CD8-positive, alpha-beta memory T cell (primary cell): Measurements from ENCODE around the gene ZNF865. TPM values are rescaled to one million over a fixed set of nuclear protein-coding genes. Genes with fewer than 3 reads are reported as not detected.
"Not testable (repeated sequence)": the region's sequence is repeated elsewhere in the genome, so short reads cannot be mapped to it uniquely, and the experiment has no call there.

ENCODE experiments used
- CTCF ChIA-PET: fragments of 350-600 bp; sonication (Branson Sonifier 250); formaldehyde crosslinking; loops from one replicate; lab custom pipeline; 2021; ENCODE audit warnings: antibody characterized with exemption; lab: Charles Lee
- POLR2A ChIA-PET: fragments of 350-600 bp; sonication (Branson Sonifier 250); formaldehyde crosslinking; loops from one replicate; lab custom pipeline; 2021; ENCODE audit warnings: antibody characterized with exemption; lab: Charles Lee
- DNase-seq, 5 donors: peaks; one replicate each; pipeline versions ENCODE4 v3.0.0 to v3.0.0-alpha.2; 2020 to 2022; ENCODE audit warnings: mixed read lengths in 1 of 5
- H3K27ac ChIP-seq: one replicate; pipeline ENCODE4 v1.7.0; 2013; ENCODE audit warnings: low read depth, mild to moderate bottlenecking, low read length, moderate library complexity
- H3K27me3 ChIP-seq: 2 replicates; pipeline ENCODE4 v1.7.0; 2013; ENCODE audit warnings: low read length, mild to moderate bottlenecking; ENCODE audit not compliant: insufficient read depth, poor library complexity, severe bottlenecking
- H3K36me3 ChIP-seq: 2 replicates; pipeline ENCODE4 v1.7.0; 2013; ENCODE audit warnings: mild to moderate bottlenecking, low read length, moderate library complexity; ENCODE audit not compliant: insufficient read depth
- H3K4me1 ChIP-seq: 2 replicates; pipeline ENCODE4 v1.7.0; 2013; ENCODE audit warnings: mild to moderate bottlenecking, low read length, moderate library complexity; ENCODE audit not compliant: insufficient read depth
- H3K4me3 ChIP-seq: 2 replicates; pipeline ENCODE4 v1.7.0; 2013; ENCODE audit warnings: mild to moderate bottlenecking, low read length
- H3K9me3 ChIP-seq: 2 replicates; pipeline ENCODE4 v1.7.0; 2013; ENCODE audit warnings: mild to moderate bottlenecking, low read length
- H3K27ac Mint-ChIP-seq, 8 donors: one replicate each; pipeline ENCODE4 v1.8.0; 2020 to 2021; ENCODE audit warnings: mixed read lengths in 8 of 8, mild to moderate bottlenecking in 6 of 8, inconsistent platforms in 3 of 8, moderate library complexity in 3 of 8
- H3K27me3 Mint-ChIP-seq, 2 donors: one replicate each; pipeline ENCODE4 v1.8.0; 2020 to 2021; ENCODE audit warnings: mixed read lengths in 2 of 2, mild to moderate bottlenecking in 1 of 2, moderate library complexity in 1 of 2
- H3K36me3 Mint-ChIP-seq, 3 donors: one replicate each; pipeline ENCODE4 v1.8.0; 2020 to 2021; ENCODE audit warnings: mixed read lengths in 3 of 3, inconsistent platforms in 1 of 3, mild to moderate bottlenecking in 1 of 3
- H3K4me1 Mint-ChIP-seq, 3 donors: one replicate each; pipeline ENCODE4 v1.8.0; 2020 to 2021; ENCODE audit warnings: mixed read lengths in 3 of 3, inconsistent platforms in 1 of 3, mild to moderate bottlenecking in 1 of 3
- H3K4me3 Mint-ChIP-seq, 7 donors: one replicate each; pipeline ENCODE4 v1.8.0; 2020 to 2021; ENCODE audit warnings: mixed read lengths in 7 of 7, mild to moderate bottlenecking in 6 of 7, moderate library complexity in 4 of 7, inconsistent platforms in 2 of 7
- H3K9me3 Mint-ChIP-seq, 5 donors: one replicate each; pipeline ENCODE4 v1.8.0; 2020 to 2022; ENCODE audit warnings: mixed read lengths in 5 of 5, mild to moderate bottlenecking in 3 of 5, moderate library complexity in 2 of 5, inconsistent platforms in 1 of 5
- polyA plus RNA-seq: library from polyadenylated mRNA; unstranded; fragments of 300-500 nt; fragmentation: Illumina TruSeq; gene quantifications from one replicate; pipeline ENCODE4 v1.2.3, GENCODE V29; 2021
- total RNA-seq, 2 experiments: library from RNA; stranded (reverse); gene quantifications; one replicate each; pipeline ENCODE4 v1.2.3, GENCODE V29; 2021

ZNF865 gene
- total and polyA plus RNA-seq, 3 experiments from 2014 or later: 0.21 to 15.3 (median 12.7) TPM

GRCh38 chr19:55582284-55582683 lies 23.2 kb upstream of the ZNF865 start:
- H3K4me1 ChIP-seq: peaks cover 29% of the 10 kb centered on the region
- DNase-seq, H3K4me3 ChIP-seq, H3K9me3 Mint-ChIP-seq, H3K36me3 ChIP-seq, H3K9me3 ChIP-seq, H3K27me3 Mint-ChIP-seq, H3K27me3 ChIP-seq, H3K36me3 Mint-ChIP-seq, H3K27ac ChIP-seq: not testable (repeated sequence)
- CTCF ChIA-PET: interaction anchor here (1.5 kb wide), 1 partner anchor 24 kb away, joined by 3 read pairs; no protein-coding TSS in a partner anchor
- POLR2A ChIA-PET: interaction anchor here (1.1 kb wide), 1 partner anchor 44 kb away, joined by 3 read pairs; no protein-coding TSS in a partner anchor
- Mint-ChIP-seq H3K4me1 (peaks cover 32 to 46% (median 39%) of the 10 kb centered on the region in 3 donors), H3K4me3 (peak overlapping the region in 6 of 7 donors; percentile 5 to 81 (median 34)), H3K27ac (peak overlapping the region in 5 of 8 donors; percentile 5 to 75 (median 25))

- H3K4me3 Mint-ChIP-seq, H3K27ac ChIP-seq, H3K9me3 Mint-ChIP-seq, H3K4me3 ChIP-seq, H3K36me3 ChIP-seq, H3K9me3 ChIP-seq, H3K27me3 Mint-ChIP-seq, H3K27me3 ChIP-seq, H3K27ac Mint-ChIP-seq, H3K36me3 Mint-ChIP-seq: not testable (repeated sequence)
- peak in 1 of 5 donors; percentile 8 for DNase-seq
- H3K4me1 ChIP-seq: peaks cover 38% of the 10 kb centered on the region
- peaks cover 37 to 54% (median 42%) of the 10 kb centered on the region in 3 donors for H3K4me1 Mint-ChIP-seq
- CTCF ChIA-PET: interaction anchor here (1.5 kb wide), 1 partner anchor 22 kb away, joined by 3 read pairs; no protein-coding TSS in a partner anchor
- POLR2A ChIA-PET: interaction anchor here (1.5 kb wide), 1 partner anchor 16 kb away, joined by 4 read pairs; the partner anchor contains the start of gene FIZ1
Measured at GRCh38 chr19:55583897-55584296, 21.6 kb upstream of the ZNF865 start.

- peaks cover 35% of the 10 kb centered on the region for H3K4me1 ChIP-seq
- H3K36me3 ChIP-seq: no peaks in the 10 kb centered on the region
- H3K27me3 Mint-ChIP-seq: peaks cover 4 to 7% of the 10 kb centered on the region in 2 donors
- no peaks in the 10 kb centered on the region for H3K9me3 Mint-ChIP-seq
- H3K9me3 ChIP-seq: no peaks in the 10 kb centered on the region
- POLR2A ChIA-PET: interaction anchor here (0.5 to 1.5 kb wide), 2 partner anchors 15 to 34 kb away, joined by 4 read pairs; partner anchors contain the start of gene FIZ1
- H3K4me3 ChIP-seq: no peak overlapping the region
- no peaks in the 10 kb centered on the region for H3K27me3 ChIP-seq
- H3K27ac ChIP-seq: no peak overlapping the region
- CTCF ChIA-PET: interaction anchor here (0.9 kb wide), 1 partner anchor 11 kb away, joined by 3 read pairs; no protein-coding TSS in a partner anchor
- H3K4me3 Mint-ChIP-seq: peak overlapping the region in 2 of 7 donors; percentile 9 to 72
- peaks cover 35 to 49% (median 41%) of the 10 kb centered on the region in 3 donors for H3K4me1 Mint-ChIP-seq
- no peak for DNase-seq
- peaks cover 0 to 1% (median 0%) of the 10 kb centered on the region in 3 donors for H3K36me3 Mint-ChIP-seq
- H3K27ac Mint-ChIP-seq: peak overlapping the region in 4 of 8 donors; percentile 26 to 82 (median 66)
Measured at GRCh38 chr19:55584871-55585270, 20.6 kb upstream of the ZNF865 start.

GRCh38 chr19:55585658-55586339 lies 19.6 kb upstream of the ZNF865 start:
- Mint-ChIP-seq H3K9me3 (no peaks in the 10 kb centered on the region), H3K27ac (peak overlapping the region in 7 of 8 donors; percentile 50 to 95 (median 77)), H3K27me3 (peaks cover 8% of the 10 kb centered on the region in 2 donors), H3K4me3 (peak overlapping the region; percentile 61 to 91 (median 76)), H3K4me1 (peaks cover 33 to 45% (median 38%) of the 10 kb centered on the region in 3 donors), H3K36me3 (no peaks in the 10 kb centered on the region)
- DNase-seq: peak in 3 of 5 donors; percentile 40 to 62 (median 48)
- Histone ChIP-seq H3K9me3 (no peaks in the 10 kb centered on the region), H3K4me1 (peaks cover 34% of the 10 kb centered on the region), H3K36me3 (no peaks in the 10 kb centered on the region), H3K4me3 (peak overlapping the region; percentile 34), H3K27ac (no peak overlapping the region), H3K27me3 (no peaks in the 10 kb centered on the region)
- ChIA-PET CTCF (interaction anchor here (2.2 kb wide), 1 partner anchor 20 kb away, joined by 7 read pairs; the partner anchor contains the start of gene ZNF865), POLR2A (interaction anchor here (0.6 to 1.4 kb wide), 3 partner anchors 49 to 469 kb away, joined by 3 to 4 read pairs (median 3); partner anchors contain the start of gene U2AF2)

- H3K4me3 Mint-ChIP-seq: peak overlapping the region; percentile 78 to 93 (median 87)
- peak overlapping the region; percentile 54 to 93 (median 84) for H3K27ac Mint-ChIP-seq
Measured at GRCh38 chr19:55586976-55587668, 18.3 kb upstream of the ZNF865 start.

GRCh38 chr19:55588738-55589137 lies 16.7 kb upstream of the ZNF865 start:
- POLR2A ChIA-PET: no interaction called here
- no peaks in the 10 kb centered on the region for H3K9me3 Mint-ChIP-seq

More at GRCh38 chr19:55586976-55587668, 18.3 kb upstream of the ZNF865 start:
- H3K9me3 Mint-ChIP-seq: no peaks in the 10 kb centered on the region
- H3K4me3 ChIP-seq: peak overlapping the region; percentile 66
- H3K4me1 Mint-ChIP-seq: peaks cover 22 to 31% (median 27%) of the 10 kb centered on the region in 3 donors
- peaks cover 8 to 12% of the 10 kb centered on the region in 2 donors for H3K27me3 Mint-ChIP-seq
- H3K27me3 ChIP-seq: no peaks in the 10 kb centered on the region
- POLR2A ChIA-PET: interaction anchor here (0.6 to 1.6 kb wide), 3 partner anchors 9 to 67 kb away, joined by 3 to 4 read pairs (median 4); partner anchors contain the start of gene U2AF2
- H3K36me3 ChIP-seq: no peaks in the 10 kb centered on the region
- H3K27ac ChIP-seq: peak overlapping the region; percentile 2
- peaks cover 0 to 3% (median 0%) of the 10 kb centered on the region in 3 donors for H3K36me3 Mint-ChIP-seq
- CTCF ChIA-PET: interaction anchor here (2.1 to 2.6 kb wide), 3 partner anchors 19 to 45 kb away, joined by 4 to 11 read pairs (median 7); partner anchors contain the start of gene ZNF865
- DNase-seq: peak; percentile 87 to 95 (median 89)
- H3K4me1 ChIP-seq: peaks cover 22% of the 10 kb centered on the region
- no peaks in the 10 kb centered on the region for H3K9me3 ChIP-seq

GRCh38 chr19:55590109-55590508 lies 15.3 kb upstream of the ZNF865 start:
- ChIA-PET CTCF (no interaction called here), POLR2A (interaction anchor here (0.7 kb wide), 1 partner anchor 45 kb away, joined by 3 read pairs; no protein-coding TSS in a partner anchor)
- Histone ChIP-seq H3K4me1 (peaks cover 22% of the 10 kb centered on the region), H3K36me3 (peaks cover under 1% of the 10 kb centered on the region), H3K9me3 (no peaks in the 10 kb centered on the region), H3K27ac (no peak overlapping the region), H3K27me3 (no peaks in the 10 kb centered on the region), H3K4me3 (no peak overlapping the region)
- peaks cover 25 to 29% (median 26%) of the 10 kb centered on the region in 3 donors for H3K4me1 Mint-ChIP-seq
- H3K27ac Mint-ChIP-seq: no peak overlapping the region
- H3K9me3 Mint-ChIP-seq: no peaks in the 10 kb centered on the region
- peak overlapping the region in 1 of 7 donors; percentile 34 for H3K4me3 Mint-ChIP-seq
- peaks cover 4 to 14% (median 7%) of the 10 kb centered on the region in 3 donors for H3K36me3 Mint-ChIP-seq
- H3K27me3 Mint-ChIP-seq: peaks cover 8 to 11% of the 10 kb centered on the region in 2 donors
- peak in 1 of 5 donors; percentile 18 for DNase-seq

More at GRCh38 chr19:55588738-55589137, 16.7 kb upstream of the ZNF865 start:
- H3K4me3 ChIP-seq: no peak overlapping the region
- no peak overlapping the region for H3K27ac Mint-ChIP-seq
- H3K36me3 ChIP-seq: no peaks in the 10 kb centered on the region
- H3K4me1 ChIP-seq: peaks cover 22% of the 10 kb centered on the region
- CTCF ChIA-PET: interaction anchor here (1.4 to 2.6 kb wide), 3 partner anchors 10 to 44 kb away, joined by 4 to 11 read pairs (median 5); partner anchors contain the start of gene FIZ1
- peaks cover 8 to 12% of the 10 kb centered on the region in 2 donors for H3K27me3 Mint-ChIP-seq
- no peaks in the 10 kb centered on the region for H3K27me3 ChIP-seq
- H3K4me3 Mint-ChIP-seq: peak overlapping the region in 1 of 7 donors; percentile 23
- H3K36me3 Mint-ChIP-seq: peaks cover 0 to 7% (median 3%) of the 10 kb centered on the region in 3 donors
- H3K9me3 ChIP-seq: no peaks in the 10 kb centered on the region
- peaks cover 22 to 30% (median 26%) of the 10 kb centered on the region in 3 donors for H3K4me1 Mint-ChIP-seq
- no peak for DNase-seq
- H3K27ac ChIP-seq: no peak overlapping the region
